H54 (cell line): ENCODE results near the gene SMPD2.

ENCODE experiments used
- DNase-seq: peaks from one replicate; pipeline ENCODE4 v3.0.0; 2011; ENCODE audit warnings: low spot score, mixed read lengths; ENCODE audit not compliant: insufficient read length
- FAIRE-seq: peaks from 3 replicates; lab custom pipeline; 2011; peaks lifted over from hg19 to GRCh38; lab: Jason Lieb, UNC
- POLR2A ChIP-seq: IDR thresholded peaks from 2 replicates; pipeline ENCODE4 v1.6.1; 2011; ENCODE audit warnings: low read depth, mild to moderate bottlenecking, low read length

Gene SMPD2, protein sequence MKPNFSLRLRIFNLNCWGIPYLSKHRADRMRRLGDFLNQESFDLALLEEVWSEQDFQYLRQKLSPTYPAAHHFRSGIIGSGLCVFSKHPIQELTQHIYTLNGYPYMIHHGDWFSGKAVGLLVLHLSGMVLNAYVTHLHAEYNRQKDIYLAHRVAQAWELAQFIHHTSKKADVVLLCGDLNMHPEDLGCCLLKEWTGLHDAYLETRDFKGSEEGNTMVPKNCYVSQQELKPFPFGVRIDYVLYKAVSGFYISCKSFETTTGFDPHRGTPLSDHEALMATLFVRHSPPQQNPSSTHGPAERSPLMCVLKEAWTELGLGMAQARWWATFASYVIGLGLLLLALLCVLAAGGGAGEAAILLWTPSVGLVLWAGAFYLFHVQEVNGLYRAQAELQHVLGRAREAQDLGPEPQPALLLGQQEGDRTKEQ

DNA sequence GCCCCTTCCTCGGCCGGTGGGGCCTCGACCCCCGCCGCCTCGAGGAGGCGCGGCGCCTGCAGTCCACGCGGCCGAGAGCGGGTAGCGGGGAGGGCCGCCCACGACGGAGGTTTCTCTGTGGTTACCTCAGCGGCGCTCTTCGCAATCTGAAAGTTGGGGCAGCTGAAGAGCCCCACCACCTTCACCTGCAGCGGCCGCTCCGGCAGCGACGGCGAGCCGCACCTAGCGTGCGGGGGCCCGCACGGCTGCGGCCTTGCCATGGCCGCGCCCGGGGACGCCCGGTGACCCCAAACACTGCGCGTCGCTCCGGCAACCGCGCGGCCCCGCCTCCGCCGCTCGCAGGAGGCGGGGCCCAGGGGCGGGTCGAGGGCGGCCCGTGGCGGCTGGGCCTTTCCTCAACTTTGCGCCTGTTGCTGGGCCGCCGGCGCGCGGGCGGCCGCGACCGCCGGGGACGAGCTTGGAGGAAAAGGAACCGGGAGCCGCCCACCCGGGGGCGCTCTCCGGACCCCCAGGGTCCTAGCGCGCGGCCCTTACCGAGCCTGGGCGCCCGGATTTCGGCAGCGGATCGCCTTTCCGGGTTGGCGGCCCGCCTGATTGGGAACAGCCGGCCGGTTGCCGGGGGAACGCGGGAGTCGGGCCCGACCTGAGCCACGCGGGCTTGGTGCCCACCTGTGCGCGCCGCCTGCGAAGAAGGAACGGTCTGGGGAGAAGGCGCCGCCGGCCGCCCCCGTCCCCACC lies at the start of gene SMPD2, which contains the start of gene PPIL6:
TSS of gene SMPD2 (plus strand) at position 394 of the 738 bp plus-strand sequence. CDS start 398 bp downstream, outside the sequence.
TSS of gene PPIL6 (minus strand) at position 298 of the 738 bp plus-strand sequence. CDS start at position 260, 38 bp downstream.
- FAIRE-seq: no peak
- peak; percentile 43; the same call in 1 of the 2 replicates for TF ChIP-seq POLR2A
- DNase-seq: peak; percentile 72

DNA sequence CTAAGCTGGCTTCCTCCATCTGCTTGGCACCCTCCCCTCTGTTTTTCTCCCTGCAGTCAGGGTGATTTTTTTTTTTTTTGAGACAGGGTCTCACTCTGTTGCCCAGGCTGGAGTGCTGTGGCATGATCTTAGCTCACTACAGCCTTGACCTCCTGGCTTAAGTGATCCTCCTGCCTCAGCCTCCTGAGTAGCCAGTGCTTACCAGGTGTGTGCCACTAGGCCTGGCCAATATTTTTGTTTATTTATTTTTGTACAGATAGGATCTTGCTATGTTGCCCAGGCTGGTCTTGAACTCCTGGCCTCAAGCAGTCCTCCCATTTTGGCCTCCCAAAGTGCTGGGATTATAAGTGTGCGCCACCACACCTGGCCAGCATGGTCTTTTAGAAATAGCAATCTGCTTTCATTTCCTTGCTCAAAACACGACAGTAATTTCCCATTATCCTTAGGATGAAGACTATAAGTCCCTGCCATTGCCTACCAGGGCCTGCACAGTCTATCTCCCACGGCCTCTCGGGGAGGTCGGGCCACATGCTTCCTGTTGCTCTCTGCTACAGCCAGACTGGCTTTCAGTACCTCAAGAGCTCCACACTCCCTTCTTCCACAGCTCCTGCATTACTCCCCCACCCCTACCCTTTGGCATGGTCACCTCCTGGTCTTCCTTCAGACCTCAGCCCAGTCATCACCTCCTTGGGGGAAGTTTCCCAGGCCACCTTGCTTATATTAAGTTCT lies 47.2 kb upstream of the SMPD2 start:
- no peak for DNase-seq
- FAIRE-seq: no peak
- no peak for TF ChIP-seq POLR2A

DNA sequence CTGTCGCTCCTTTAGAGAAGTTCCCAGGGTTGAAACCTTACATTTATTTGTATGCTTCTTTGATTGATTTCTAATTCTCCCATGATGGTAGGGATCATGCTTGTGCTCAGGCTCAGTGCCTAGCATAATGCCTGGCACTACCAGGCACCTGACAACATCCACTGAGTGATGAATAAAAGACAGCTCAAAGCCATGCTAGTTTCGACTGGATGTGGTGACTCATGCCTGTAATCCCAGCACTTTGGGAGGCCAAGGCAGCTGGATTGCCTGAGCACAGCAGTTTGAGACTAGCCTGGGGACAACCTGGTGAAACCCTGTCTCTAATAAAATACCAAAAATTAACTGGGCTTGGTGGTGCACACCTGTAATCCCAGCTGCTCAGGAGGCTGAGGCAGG lies 46.6 kb upstream of the SMPD2 start:
- FAIRE-seq (peak; percentile 15), DNase-seq (no peak)
- no peak for TF ChIP-seq POLR2A

DNA sequence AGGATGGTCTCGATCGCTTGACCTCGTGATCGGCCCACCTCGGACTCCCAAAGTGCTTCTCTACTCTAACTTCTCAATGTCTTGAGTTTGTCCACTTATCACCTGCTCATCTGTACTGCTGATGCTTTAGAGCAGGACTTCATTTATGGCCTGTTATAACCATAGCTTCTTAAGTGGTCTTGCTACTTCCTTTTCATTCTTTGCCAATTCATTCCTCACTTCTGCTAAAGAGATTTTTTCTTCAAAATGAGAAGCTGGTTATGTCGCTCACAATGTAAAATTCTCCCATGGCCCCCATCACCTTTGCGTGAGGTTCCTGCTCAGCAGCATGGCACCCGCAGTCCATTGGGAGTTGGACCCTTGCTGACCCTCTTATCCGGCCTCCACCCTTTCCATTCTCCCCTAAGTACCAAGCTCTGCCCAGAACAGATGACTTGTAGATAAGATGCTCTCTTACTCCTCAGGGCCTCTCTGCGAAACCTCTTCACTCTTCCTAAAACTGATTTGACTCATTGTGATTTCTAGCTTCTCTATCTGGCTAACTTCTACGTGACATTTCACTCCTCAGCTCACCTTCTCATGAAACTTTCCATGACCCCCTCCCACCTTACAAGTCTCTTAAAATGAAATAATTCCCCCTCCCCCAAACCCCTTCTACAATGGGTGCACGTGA lies 44.3 kb upstream of the SMPD2 start:
- no peak for DNase-seq

DNA sequence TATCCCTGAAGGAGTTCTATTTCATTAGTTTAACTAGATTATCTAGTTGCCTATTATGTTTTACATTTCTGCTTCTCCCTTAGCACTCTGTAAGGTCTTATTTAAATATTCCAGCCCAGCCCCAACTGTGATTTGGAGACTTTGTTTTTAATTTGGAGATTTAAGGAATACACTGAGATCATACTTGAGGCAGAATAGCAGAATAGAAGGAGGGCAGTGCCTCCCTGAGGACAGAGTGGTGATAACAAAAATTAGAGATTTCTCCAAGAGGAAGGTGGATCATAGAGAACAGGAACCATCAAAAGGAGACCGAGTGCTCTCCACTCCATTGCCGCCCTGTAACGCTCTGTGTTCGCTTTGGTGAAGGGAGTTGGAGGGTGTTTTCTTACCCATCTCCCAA lies 43.5 kb upstream of the SMPD2 start:
- FAIRE-seq: no peak
- no peak for TF ChIP-seq POLR2A
- DNase-seq: no peak

More for the DNA sequence above, 44.3 kb upstream of the SMPD2 start:
- no peak for FAIRE-seq
- TF ChIP-seq POLR2A: no peak

DNA sequence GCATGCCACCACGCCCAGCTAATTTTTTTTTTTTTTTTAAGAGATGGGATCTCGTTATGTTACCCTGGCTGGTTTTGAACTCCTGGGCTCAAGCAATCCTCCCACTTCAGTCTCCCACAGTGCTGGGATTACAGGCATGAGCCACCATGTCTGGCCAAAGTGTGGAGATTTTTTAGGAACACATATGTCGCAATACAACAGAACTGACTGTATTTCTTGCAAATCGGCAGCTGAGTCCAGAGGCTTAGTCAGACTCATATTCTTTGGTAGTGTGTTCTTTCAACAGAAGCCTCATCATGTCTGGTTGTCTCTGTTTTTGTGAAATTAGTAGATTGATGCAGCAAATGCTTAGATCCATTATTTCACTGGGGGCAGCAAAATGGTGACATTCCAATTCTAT lies 34.3 kb upstream of the SMPD2 start:
- no peak for TF ChIP-seq POLR2A
- FAIRE-seq: no peak
- DNase-seq: no peak

DNA sequence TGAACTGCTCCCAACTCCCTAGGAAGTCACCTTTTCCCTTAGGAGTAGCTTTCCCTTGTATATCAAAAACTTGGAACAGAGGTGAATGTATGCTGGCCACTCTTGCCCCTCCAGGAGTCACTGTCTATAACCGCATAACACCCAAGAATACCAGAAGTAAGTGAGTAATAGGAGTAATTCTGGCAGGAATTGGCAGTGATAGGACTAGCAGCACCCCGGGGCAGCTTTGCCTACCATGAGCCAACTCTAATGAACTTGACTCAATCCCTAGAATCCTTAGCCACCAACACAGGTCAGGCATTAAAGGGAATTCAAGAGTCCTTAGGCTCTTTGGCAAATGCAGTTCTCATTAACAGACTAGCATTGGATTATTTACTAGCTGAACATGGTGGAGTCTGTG lies 29.5 kb upstream of the SMPD2 start:
- DNase-seq (no peak), FAIRE-seq (no peak)
- no peak for TF ChIP-seq POLR2A

DNA sequence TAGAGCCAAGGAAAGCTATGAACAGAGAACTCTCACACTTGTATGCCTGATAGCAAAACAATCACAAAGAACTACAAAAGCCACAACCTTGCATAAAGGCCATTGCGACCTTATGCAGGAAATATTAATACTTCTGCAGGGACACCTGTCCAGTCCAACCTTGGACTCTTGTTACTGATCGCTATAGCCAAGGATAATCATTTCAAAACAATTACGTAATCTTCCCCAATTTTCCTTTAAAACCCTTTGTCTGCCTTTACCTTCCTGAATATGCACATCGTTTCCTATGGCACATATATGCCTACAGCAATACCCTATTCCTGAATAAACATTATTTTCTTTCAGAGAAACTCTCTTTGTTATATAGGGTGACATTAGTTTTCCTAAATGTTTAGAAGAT lies 22.9 kb upstream of the SMPD2 start:
- FAIRE-seq (no peak), DNase-seq (no peak)
- no peak for TF ChIP-seq POLR2A

DNA sequence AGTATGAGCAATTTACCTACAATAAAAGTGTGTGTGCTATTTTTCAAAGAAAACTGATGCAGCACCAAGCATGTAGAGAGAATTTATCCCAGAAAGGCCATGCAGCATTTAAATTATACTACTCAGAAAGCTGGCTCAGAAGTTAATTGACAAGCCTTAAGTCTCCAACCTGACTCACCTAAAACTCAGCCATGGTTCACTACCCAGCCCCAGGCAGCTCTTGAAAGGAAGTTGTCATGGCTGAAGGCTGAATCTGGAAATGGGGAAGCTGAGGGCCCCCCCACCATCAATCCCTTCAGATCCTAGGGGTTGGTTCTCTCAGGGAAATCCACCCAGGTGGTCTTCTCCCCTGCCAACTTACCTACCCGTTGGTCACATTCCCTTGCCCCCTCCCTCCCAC lies 19.8 kb upstream of the SMPD2 start:
- FAIRE-seq: peak; percentile 20

DNA sequence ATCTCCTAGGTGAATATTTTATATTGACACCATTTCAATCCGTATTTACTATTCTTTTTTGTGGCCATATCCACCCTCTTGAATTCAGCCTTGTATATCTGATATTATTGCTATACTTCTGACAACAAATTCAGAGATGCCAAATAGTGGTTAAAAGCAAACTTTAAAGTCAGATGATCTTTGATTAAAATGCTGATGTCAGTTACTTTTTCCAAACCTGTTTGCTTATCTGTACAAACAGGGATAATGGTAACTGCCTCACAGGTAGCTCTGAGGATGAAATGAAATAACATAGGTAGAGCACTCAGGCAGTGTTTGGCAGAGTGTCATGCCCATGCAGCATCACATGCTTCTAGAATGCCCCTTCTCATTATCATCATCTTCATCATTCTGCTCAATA lies 19.3 kb upstream of the SMPD2 start:
- no peak for TF ChIP-seq POLR2A
- FAIRE-seq (no peak), DNase-seq (no peak)

More for the DNA sequence above, 19.8 kb upstream of the SMPD2 start:
- no peak for DNase-seq
- no peak for TF ChIP-seq POLR2A

DNA sequence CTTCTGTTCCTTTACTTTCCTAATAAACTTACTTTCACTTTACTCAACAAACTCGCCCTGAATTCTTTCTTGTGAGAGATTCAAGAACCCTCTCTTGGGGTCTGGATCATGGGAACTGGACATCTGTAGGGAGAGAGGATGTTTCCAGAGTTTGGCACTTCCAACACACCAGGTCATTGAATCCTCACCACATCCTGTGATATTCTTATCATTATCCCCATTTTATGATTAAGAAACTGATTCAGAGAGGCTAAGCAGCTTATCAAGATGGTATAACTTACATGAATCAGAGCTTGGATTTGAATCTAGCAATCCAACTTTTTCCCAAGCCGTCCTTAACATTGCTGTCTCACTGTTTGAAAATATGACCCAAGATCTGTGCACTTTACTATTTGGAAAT lies 15.6 kb upstream of the SMPD2 start:
- FAIRE-seq (no peak), DNase-seq (no peak)
- TF ChIP-seq POLR2A: no peak

DNA sequence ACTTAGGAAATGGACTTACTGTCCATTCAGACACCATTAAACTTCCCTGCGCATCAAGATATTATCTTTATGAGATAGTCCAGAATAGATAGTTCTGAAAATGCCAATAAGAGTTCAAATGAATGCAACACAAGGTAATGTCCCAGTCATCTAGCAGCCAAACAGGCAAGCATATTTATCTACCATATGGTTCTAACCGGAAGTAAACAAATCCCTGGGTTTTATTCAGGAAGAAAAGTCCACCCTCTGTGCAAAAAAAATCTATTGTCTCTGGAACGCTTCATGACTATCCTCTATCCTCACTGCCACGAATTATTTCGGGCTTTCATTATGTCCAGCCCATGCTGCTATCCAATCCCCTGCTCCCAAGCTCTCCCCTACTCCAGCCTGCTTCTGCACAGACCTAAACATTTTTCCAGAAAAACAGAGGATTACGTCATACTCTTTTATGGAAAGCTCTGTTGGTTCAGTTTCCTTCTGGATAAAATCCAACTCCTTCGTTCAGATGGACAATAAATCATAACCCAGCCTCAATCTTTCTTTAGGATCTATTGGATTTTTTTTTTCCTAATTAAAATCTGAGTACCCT lies 11.5 kb upstream of the SMPD2 start:
- FAIRE-seq: no peak
- DNase-seq: no peak
- TF ChIP-seq POLR2A: no peak

DNA sequence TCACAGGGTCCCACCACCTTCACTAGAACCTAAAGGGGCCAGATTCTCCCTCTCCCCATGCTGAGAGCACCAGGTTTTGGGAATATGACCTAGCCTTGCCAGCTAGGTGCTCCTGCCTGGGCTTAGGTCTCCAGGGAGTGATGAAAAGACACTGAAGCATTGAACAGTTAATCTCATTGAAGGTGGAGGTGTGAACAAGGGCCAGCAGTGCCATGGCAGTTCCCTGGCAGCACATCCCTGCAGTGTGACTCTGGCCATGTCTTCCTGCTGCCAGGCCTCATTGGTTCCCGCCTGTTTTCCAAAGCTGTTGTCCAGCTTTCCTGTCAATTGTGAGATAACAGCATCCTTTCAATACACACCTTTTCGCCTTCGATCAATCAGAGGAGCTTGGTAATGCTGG lies 11.0 kb upstream of the SMPD2 start:
- FAIRE-seq: no peak
- TF ChIP-seq POLR2A: no peak

More for the DNA sequence above, 11.0 kb upstream of the SMPD2 start:
- no peak for DNase-seq
